Measurements from ENCODE around the gene CHST8. TPM values are rescaled to one million over a fixed set of nuclear protein-coding genes. Genes with fewer than 3 reads are reported as not detected.

The CHST8 gene
- total RNA-seq, 1 experiment from 2014 or later = 33.5 TPM

DNA sequence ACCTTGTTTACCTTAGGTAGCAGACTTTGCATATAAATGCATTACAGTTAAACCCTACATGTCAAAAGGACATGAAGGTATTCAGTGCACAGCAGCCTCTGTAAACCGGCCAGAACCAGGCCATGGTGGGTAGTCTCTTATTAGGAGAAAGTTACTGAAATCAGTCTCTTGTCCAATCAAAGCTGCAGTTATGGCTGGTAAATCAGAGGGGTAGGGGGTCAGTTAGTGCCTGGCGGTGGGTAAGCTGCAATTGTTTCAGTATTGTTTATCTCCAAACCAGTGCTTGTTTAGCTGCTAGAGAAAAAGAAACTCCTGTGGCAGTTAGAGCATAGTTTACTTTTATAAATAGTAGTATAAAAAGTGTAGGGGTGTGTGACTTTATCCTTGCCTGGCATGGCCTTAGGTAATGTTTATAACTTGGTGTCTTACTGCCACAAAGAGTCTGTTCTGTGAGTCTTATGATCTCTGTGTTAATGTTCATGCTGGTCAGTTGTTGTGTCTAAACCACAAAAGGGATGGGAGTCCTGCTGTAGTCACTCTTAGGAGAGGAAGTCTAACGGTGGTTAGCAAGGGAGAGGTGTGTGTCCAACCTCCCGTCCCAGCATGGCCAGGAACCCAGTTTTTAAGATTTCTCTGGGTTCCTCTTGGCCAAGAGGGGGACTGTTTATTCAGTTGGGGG is 28.0 kb downstream of the CHST8 start:
- no peaks in the 10 kb centered on the region for H3K9me3 Mint-ChIP-seq
- POLR2A ChIA-PET = no interaction called here
- H3K27me3 Mint-ChIP-seq (ENCODE audit: low read depth) = no peaks in the 10 kb centered on the region
- ATAC-seq (peak; percentile 60), DNase-seq (ENCODE audit: low spot score) (peak; percentile 10)
- CTCF ChIA-PET = interaction anchor here (1.3 kb wide), 1 partner anchor 458 kb away, joined by 3 read pairs; no protein-coding TSS in a partner anchor
- peaks cover 35% of the 10 kb centered on the region for H3K4me1 Mint-ChIP-seq
- TF ChIP-seq TEAD4 (CRISPR knock-in tag; IDR thresholded peaks at IDR 0.05) (no peak), ZNF263 (CRISPR knock-in tag; IDR thresholded peaks at IDR 0.05; ENCODE audit: low read depth) (no peak), CREM (CRISPR knock-in tag; IDR thresholded peaks at IDR 0.05) (no peak), JAZF1 (CRISPR knock-in tag; IDR thresholded peaks at IDR 0.05) (no peak), JUN (CRISPR knock-in tag; IDR thresholded peaks at IDR 0.05) (no peak), ESRRA (CRISPR knock-in tag; IDR thresholded peaks at IDR 0.05; ENCODE audit: borderline replicate concordance) (no peak), SOX15 (CRISPR knock-in tag; IDR thresholded peaks at IDR 0.05) (no peak)
- TF ChIP-seq, protein P1, sequence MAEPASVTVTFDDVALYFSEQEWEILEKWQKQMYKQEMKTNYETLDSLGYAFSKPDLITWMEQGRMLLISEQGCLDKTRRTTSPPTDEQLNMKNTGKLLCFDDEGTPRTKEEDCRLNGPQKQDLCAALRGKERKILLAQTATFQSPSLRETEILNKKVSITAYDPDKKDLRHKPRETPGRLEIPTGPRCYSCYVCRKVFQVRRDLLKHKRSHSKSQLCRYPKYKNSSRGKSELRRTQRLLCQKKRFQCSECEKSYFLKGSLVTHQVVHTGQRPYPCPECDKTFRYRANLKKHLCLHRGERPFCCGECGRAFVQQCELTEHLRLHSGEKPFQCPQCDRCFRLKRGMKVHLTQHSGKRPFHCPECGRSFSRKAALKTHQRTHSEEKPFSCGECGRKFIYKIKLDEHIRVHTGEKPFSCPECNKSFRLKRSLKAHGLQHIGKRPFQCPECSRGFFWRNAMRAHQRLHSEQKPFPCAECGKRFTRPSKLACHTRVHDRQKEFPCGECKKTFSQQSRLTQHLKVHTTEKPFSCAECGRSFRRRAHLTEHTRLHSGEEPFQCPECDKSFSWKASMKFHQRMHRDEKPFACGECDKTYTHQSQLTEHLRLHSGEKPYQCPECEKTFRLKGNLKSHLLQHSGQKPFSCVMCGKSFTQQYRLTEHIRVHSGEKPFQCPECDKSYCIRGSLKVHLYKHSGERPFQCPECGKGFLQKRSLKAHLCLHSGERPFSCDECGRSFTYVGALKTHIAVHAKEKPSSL (CRISPR knock-in tag; conservative IDR thresholded peaks at IDR 0.05) = no peak
- TF ChIP-seq, protein P2, sequence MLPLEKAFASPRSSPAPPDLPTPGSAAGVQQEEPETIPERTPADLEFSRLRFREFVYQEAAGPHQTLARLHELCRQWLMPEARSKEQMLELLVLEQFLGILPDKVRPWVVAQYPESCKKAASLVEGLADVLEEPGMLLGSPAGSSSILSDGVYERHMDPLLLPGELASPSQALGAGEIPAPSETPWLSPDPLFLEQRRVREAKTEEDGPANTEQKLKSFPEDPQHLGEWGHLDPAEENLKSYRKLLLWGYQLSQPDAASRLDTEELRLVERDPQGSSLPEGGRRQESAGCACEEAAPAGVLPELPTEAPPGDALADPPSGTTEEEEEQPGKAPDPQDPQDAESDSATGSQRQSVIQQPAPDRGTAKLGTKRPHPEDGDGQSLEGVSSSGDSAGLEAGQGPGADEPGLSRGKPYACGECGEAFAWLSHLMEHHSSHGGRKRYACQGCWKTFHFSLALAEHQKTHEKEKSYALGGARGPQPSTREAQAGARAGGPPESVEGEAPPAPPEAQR (CRISPR knock-in tag; IDR thresholded peaks at IDR 0.05) = no peak
- TF ChIP-seq, protein P3, sequence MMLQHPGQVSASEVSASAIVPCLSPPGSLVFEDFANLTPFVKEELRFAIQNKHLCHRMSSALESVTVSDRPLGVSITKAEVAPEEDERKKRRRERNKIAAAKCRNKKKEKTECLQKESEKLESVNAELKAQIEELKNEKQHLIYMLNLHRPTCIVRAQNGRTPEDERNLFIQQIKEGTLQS (CRISPR knock-in tag; conservative IDR thresholded peaks at IDR 0.05) = no peak
- TF ChIP-seq, protein P4, sequence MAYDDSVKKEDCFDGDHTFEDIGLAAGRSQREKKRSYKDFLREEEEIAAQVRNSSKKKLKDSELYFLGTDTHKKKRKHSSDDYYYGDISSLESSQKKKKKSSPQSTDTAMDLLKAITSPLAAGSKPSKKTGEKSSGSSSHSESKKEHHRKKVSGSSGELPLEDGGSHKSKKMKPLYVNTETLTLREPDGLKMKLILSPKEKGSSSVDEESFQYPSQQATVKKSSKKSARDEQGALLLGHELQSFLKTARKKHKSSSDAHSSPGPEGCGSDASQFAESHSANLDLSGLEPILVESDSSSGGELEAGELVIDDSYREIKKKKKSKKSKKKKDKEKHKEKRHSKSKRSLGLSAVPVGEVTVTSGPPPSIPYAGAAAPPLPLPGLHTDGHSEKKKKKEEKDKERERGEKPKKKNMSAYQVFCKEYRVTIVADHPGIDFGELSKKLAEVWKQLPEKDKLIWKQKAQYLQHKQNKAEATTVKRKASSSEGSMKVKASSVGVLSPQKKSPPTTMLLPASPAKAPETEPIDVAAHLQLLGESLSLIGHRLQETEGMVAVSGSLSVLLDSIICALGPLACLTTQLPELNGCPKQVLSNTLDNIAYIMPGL (CRISPR knock-in tag; IDR thresholded peaks at IDR 0.05) = no peak
- TF ChIP-seq, protein P5, sequence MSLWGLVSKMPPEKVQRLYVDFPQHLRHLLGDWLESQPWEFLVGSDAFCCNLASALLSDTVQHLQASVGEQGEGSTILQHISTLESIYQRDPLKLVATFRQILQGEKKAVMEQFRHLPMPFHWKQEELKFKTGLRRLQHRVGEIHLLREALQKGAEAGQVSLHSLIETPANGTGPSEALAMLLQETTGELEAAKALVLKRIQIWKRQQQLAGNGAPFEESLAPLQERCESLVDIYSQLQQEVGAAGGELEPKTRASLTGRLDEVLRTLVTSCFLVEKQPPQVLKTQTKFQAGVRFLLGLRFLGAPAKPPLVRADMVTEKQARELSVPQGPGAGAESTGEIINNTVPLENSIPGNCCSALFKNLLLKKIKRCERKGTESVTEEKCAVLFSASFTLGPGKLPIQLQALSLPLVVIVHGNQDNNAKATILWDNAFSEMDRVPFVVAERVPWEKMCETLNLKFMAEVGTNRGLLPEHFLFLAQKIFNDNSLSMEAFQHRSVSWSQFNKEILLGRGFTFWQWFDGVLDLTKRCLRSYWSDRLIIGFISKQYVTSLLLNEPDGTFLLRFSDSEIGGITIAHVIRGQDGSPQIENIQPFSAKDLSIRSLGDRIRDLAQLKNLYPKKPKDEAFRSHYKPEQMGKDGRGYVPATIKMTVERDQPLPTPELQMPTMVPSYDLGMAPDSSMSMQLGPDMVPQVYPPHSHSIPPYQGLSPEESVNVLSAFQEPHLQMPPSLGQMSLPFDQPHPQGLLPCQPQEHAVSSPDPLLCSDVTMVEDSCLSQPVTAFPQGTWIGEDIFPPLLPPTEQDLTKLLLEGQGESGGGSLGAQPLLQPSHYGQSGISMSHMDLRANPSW (CRISPR knock-in tag; conservative IDR thresholded peaks at IDR 0.05; ENCODE audit: low read depth) = no peak
- peak overlapping the region; percentile 89 for H3K27ac Mint-ChIP-seq
- no peak overlapping the region for H3K4me3 Mint-ChIP-seq
- no peaks in the 10 kb centered on the region for H3K36me3 Mint-ChIP-seq

DNA sequence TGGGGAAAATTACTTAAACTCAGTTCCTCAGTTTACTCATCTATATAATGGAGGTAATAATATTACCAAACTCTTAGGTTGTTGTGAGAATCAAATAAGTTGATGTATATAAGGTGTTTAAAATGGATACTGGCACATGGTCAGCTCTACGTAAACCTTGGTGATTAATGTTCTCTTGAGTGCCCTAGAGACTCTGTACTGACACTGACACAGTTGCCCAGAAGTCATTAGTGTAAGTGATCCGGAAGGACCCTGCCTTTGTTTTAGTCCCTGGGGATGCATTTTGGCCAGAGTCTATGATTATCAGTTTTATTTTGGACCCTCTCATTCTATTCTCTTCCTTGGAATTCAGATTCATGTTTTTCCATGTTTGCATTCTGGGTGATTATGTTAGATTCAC is 31.9 kb downstream of the CHST8 start:
- DNase-seq (ENCODE audit: low spot score) (no peak), ATAC-seq (no peak)
- ChIA-PET CTCF (interaction anchor here (0.6 to 1.0 kb wide), 2 partner anchors 13 to 295 kb away, joined by 3 to 4 read pairs; no protein-coding TSS in a partner anchor), POLR2A (no interaction called here)
- Mint-ChIP-seq H3K9me3 (no peaks in the 10 kb centered on the region), H3K27ac (no peak overlapping the region; the same call in 1 of the 2 replicates), H3K36me3 (no peaks in the 10 kb centered on the region), H3K4me1 (peaks cover 23% of the 10 kb centered on the region), H3K4me3 (no peak overlapping the region), H3K27me3 (ENCODE audit: low read depth) (no peaks in the 10 kb centered on the region)
- TF ChIP-seq TEAD4 (CRISPR knock-in tag; IDR thresholded peaks at IDR 0.05) = no peak
- TF ChIP-seq ZNF671 (CRISPR knock-in tag; IDR thresholded peaks at IDR 0.05) = no peak

Measured in WTC11 (cell line).